ENCODE data around the gene ZNF670.

Gene ZNF670

DNA sequence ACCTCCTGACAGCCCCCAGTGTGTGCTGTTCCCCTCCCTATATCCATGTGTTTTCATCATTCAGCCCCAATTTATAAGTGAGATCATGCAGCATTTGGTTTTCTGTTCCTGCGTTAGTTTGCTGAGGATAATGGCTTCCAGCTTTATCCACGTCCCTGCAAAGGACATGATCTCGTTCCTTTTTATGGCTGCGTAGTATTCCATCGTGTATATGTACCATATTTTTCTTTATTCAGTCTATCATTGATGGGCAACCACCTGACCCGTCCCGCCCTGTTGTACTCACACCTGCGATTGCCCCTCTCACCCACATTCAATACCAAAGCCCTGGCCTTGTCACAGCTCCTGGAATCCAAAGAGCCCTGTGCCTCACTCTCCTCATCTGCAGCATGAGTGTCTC is 6.2 kb upstream of the ZNF670 start:
- Histone ChIP-seq H3K4me3 (ENCODE audit: low read length) (no peak overlapping the region), H3K4me1 (ENCODE audit: control insufficient read depth, insufficient read depth, low read length) (no peaks in the 10 kb centered on the region), H3K9ac (ENCODE audit: low read length) (no peak overlapping the region), H3K27me3 (replicated peaks; ENCODE audit: control insufficient read depth, insufficient read depth, low read length) (no peaks in the 10 kb centered on the region), H3K36me3 (ENCODE audit: control insufficient read depth, insufficient read depth, low read length, severe bottlenecking) (no peaks in the 10 kb centered on the region), H3K9me3 (ENCODE audit: control insufficient read depth, low read length) (peaks cover 3% of the 10 kb centered on the region)
- DNase-seq (ENCODE audit: low read depth), result no peak

- DNase-seq (ENCODE audit: low read depth), result no peak
- H3K9ac ChIP-seq (ENCODE audit: low read length), result peak overlapping the region; percentile 93
- H3K9me3 ChIP-seq (ENCODE audit: control insufficient read depth, low read length), result peaks cover 3% of the 10 kb centered on the region
- peaks cover 16% of the 10 kb centered on the region for H3K4me1 ChIP-seq (ENCODE audit: control insufficient read depth, insufficient read depth, low read length)
- H3K36me3 ChIP-seq (ENCODE audit: control insufficient read depth, insufficient read depth, low read length, severe bottlenecking), result no peaks in the 10 kb centered on the region
- H3K4me3 ChIP-seq (ENCODE audit: low read length), result peak overlapping the region; percentile 98
- no peaks in the 10 kb centered on the region for H3K27me3 ChIP-seq (replicated peaks; ENCODE audit: control insufficient read depth, insufficient read depth, low read length)
Observed at GRCh38 chr1:247079141-247079874, 697 bp upstream of the ZNF670 start.

- Histone ChIP-seq H3K4me3 (ENCODE audit: low read length) (peak overlapping the region; percentile 98), H3K9me3 (ENCODE audit: control insufficient read depth, low read length) (no peaks in the 10 kb centered on the region), H3K36me3 (ENCODE audit: control insufficient read depth, insufficient read depth, low read length, severe bottlenecking) (no peaks in the 10 kb centered on the region), H3K27me3 (replicated peaks; ENCODE audit: control insufficient read depth, insufficient read depth, low read length) (no peaks in the 10 kb centered on the region), H3K9ac (ENCODE audit: low read length) (peak overlapping the region; percentile 93), H3K4me1 (ENCODE audit: control insufficient read depth, insufficient read depth, low read length) (peaks cover 16% of the 10 kb centered on the region)
- DNase-seq (ENCODE audit: low read depth), result peak; percentile 25
Observed at GRCh38 chr1:247077876-247078257, 744 bp downstream of the ZNF670 start.

DNA sequence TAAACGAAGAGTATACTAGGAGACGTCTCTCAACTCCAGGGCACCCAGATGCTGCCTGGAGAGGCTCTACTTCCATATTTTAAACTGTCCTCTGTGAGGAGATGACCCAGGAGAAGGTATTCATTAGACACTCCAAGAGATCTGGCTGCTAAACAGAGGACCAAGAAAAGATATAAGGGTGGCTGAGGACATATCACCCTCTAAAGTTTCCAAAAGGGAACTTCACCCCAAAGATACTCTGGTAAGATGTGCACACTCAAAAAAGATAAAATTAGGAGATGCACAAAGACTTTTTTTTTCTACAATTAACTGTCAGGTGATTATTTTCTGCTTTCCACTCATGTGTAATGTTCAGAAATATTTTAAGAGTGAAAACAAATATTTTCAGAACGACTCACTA is 1.4 kb downstream of the ZNF670 start:
- H3K9ac ChIP-seq (ENCODE audit: low read length), result peak overlapping the region; percentile 93
- peak overlapping the region; percentile 98 for H3K4me3 ChIP-seq (ENCODE audit: low read length)
- H3K9me3 ChIP-seq (ENCODE audit: control insufficient read depth, low read length), result no peaks in the 10 kb centered on the region
- H3K4me1 ChIP-seq (ENCODE audit: control insufficient read depth, insufficient read depth, low read length), result peaks cover 16% of the 10 kb centered on the region
- DNase-seq (ENCODE audit: low read depth), result peak; percentile 23
- no peaks in the 10 kb centered on the region for H3K27me3 ChIP-seq (replicated peaks; ENCODE audit: control insufficient read depth, insufficient read depth, low read length)
- no peaks in the 10 kb centered on the region for H3K36me3 ChIP-seq (ENCODE audit: control insufficient read depth, insufficient read depth, low read length, severe bottlenecking)

DNA sequence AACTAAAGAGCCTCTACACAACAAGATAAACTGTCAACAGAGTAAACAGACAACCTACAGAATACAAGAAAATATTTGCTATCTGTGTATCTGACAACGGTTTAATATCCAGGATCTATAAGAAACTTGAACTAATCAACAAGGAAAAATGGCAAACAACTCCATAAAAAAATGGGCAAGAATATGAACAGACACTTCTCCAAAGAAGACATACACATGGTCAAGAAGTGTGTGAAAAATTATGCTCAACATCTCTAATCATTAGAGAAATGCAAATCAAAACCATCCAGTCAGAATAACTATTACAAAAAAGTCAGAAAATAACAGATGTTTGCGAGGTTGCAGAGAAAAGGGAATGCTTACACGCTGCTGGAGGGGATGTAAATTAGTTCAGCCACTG is 8.0 kb downstream of the ZNF670 start:
- Histone ChIP-seq H3K4me3 (ENCODE audit: low read length) (no peak overlapping the region), H3K27me3 (replicated peaks; ENCODE audit: control insufficient read depth, insufficient read depth, low read length) (no peaks in the 10 kb centered on the region), H3K4me1 (ENCODE audit: control insufficient read depth, insufficient read depth, low read length) (no peaks in the 10 kb centered on the region), H3K36me3 (ENCODE audit: control insufficient read depth, insufficient read depth, low read length, severe bottlenecking) (no peaks in the 10 kb centered on the region), H3K9ac (ENCODE audit: low read length) (no peak overlapping the region), H3K9me3 (ENCODE audit: control insufficient read depth, low read length) (peaks cover 6% of the 10 kb centered on the region)
- no peak for DNase-seq (ENCODE audit: low read depth)

- Histone ChIP-seq H3K4me3 (ENCODE audit: low read length) (no peak overlapping the region), H3K36me3 (ENCODE audit: control insufficient read depth, insufficient read depth, low read length, severe bottlenecking) (no peaks in the 10 kb centered on the region), H3K27me3 (replicated peaks; ENCODE audit: control insufficient read depth, insufficient read depth, low read length) (no peaks in the 10 kb centered on the region), H3K9ac (ENCODE audit: low read length) (no peak overlapping the region), H3K4me1 (ENCODE audit: control insufficient read depth, insufficient read depth, low read length) (no peaks in the 10 kb centered on the region), H3K9me3 (ENCODE audit: control insufficient read depth, low read length) (no peaks in the 10 kb centered on the region)
- DNase-seq (ENCODE audit: low read depth), result no peak
Observed at GRCh38 chr1:247064304-247064703, 14.3 kb downstream of the ZNF670 start.

DNA sequence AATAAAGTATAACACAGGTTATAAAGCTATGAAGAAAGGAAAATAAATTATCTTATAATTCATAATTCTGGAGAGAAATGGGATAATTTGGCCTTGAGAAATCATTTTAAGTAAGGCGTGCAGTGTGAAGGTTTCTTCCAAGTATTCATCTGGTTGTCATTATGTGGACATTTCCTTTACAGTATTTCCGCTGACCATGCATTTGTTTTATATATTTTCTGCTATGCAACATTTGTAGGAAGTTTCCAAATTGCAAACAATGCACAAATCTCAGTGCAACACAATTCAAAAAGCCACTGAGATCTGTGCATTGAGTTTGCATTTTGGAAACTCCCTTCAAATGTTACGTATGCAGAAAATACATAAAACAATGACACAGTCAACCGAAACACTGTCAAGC is 17.8 kb downstream of the ZNF670 start:
- Histone ChIP-seq H3K36me3 (ENCODE audit: control insufficient read depth, insufficient read depth, low read length, severe bottlenecking) (no peaks in the 10 kb centered on the region), H3K4me1 (ENCODE audit: control insufficient read depth, insufficient read depth, low read length) (no peaks in the 10 kb centered on the region), H3K9me3 (ENCODE audit: control insufficient read depth, low read length) (peaks cover 12% of the 10 kb centered on the region), H3K9ac (ENCODE audit: low read length) (no peak overlapping the region), H3K27me3 (replicated peaks; ENCODE audit: control insufficient read depth, insufficient read depth, low read length) (no peaks in the 10 kb centered on the region), H3K4me3 (ENCODE audit: low read length) (no peak overlapping the region)
- no peak for DNase-seq (ENCODE audit: low read depth)

- Histone ChIP-seq H3K4me1 (ENCODE audit: control insufficient read depth, insufficient read depth, low read length) (no peaks in the 10 kb centered on the region), H3K9me3 (ENCODE audit: control insufficient read depth, low read length) (peaks cover 36% of the 10 kb centered on the region), H3K4me3 (ENCODE audit: low read length) (no peak overlapping the region), H3K36me3 (ENCODE audit: control insufficient read depth, insufficient read depth, low read length, severe bottlenecking) (no peaks in the 10 kb centered on the region), H3K27me3 (replicated peaks; ENCODE audit: control insufficient read depth, insufficient read depth, low read length) (no peaks in the 10 kb centered on the region), H3K9ac (ENCODE audit: low read length) (no peak overlapping the region)
- peak; percentile 9 for DNase-seq (ENCODE audit: low read depth)
Observed at GRCh38 chr1:247056071-247056470, 22.5 kb downstream of the ZNF670 start.

DNA sequence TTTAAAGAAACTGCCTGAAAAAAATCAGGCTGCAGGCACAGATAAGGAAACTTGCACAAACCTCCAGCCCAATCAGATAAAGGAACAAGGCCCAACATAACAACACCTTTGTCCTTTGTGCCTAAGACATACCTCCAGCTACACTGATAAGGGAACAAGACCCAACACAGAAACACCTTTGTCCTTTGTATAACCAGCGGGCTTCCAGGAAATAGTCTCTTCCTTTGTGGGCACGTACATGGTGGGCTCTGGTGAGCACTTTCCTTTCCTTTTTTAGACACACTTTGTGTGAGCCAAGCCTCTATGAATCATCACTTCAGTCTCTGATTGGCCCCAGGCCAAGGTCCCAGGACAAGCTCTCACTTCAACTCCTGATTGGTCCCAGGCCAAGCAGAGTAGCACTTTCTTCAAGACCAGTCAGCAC is 23.6 kb downstream of the ZNF670 start:
- H3K4me1 ChIP-seq (ENCODE audit: control insufficient read depth, insufficient read depth, low read length), result no peaks in the 10 kb centered on the region
- peaks cover 45% of the 10 kb centered on the region for H3K9me3 ChIP-seq (ENCODE audit: control insufficient read depth, low read length)
- H3K27me3 ChIP-seq (replicated peaks; ENCODE audit: control insufficient read depth, insufficient read depth, low read length), result no peaks in the 10 kb centered on the region
- no peaks in the 10 kb centered on the region for H3K36me3 ChIP-seq (ENCODE audit: control insufficient read depth, insufficient read depth, low read length, severe bottlenecking)
- H3K4me3 ChIP-seq (ENCODE audit: low read length), result no peak overlapping the region
- no peak overlapping the region for H3K9ac ChIP-seq (ENCODE audit: low read length)
- peak; percentile 16 for DNase-seq (ENCODE audit: low read depth)

- Histone ChIP-seq H3K9ac (ENCODE audit: low read length) (no peak overlapping the region), H3K27me3 (replicated peaks; ENCODE audit: control insufficient read depth, insufficient read depth, low read length) (no peaks in the 10 kb centered on the region), H3K4me3 (ENCODE audit: low read length) (no peak overlapping the region), H3K9me3 (ENCODE audit: control insufficient read depth, low read length) (peaks cover 82% of the 10 kb centered on the region), H3K36me3 (ENCODE audit: control insufficient read depth, insufficient read depth, low read length, severe bottlenecking) (peaks cover under 1% of the 10 kb centered on the region), H3K4me1 (ENCODE audit: control insufficient read depth, insufficient read depth, low read length) (no peaks in the 10 kb centered on the region)
- no peak for DNase-seq (ENCODE audit: low read depth)
Observed at GRCh38 chr1:247047702-247048101, 30.9 kb downstream of the ZNF670 start.

DNA sequence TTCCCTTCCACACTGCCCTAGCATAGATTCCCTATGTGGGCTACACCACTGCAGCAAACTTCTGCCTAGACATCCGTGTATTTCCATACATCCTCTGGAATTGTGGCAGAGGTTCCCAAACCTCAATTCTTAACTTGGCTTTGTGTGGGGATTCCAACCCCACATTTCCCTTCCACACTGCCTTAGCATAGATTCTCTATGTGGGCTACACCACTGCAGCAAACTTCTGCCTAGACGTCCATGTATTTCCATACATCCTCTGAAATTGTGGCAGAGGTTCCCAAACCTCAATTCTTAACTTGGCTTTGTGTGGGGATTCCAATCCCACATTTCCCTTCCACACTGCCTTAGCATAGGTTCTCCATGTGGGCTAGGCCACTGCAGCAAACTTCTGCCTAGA is 31.4 kb downstream of the ZNF670 start:
- no peak for DNase-seq (ENCODE audit: low read depth)
- Histone ChIP-seq H3K4me1 (ENCODE audit: control insufficient read depth, insufficient read depth, low read length) (no peaks in the 10 kb centered on the region), H3K4me3 (ENCODE audit: low read length) (no peak overlapping the region), H3K36me3 (ENCODE audit: control insufficient read depth, insufficient read depth, low read length, severe bottlenecking) (peaks cover 3% of the 10 kb centered on the region), H3K9ac (ENCODE audit: low read length) (no peak overlapping the region), H3K9me3 (ENCODE audit: control insufficient read depth, low read length) (peaks cover 82% of the 10 kb centered on the region), H3K27me3 (replicated peaks; ENCODE audit: control insufficient read depth, insufficient read depth, low read length) (no peaks in the 10 kb centered on the region)

DNA sequence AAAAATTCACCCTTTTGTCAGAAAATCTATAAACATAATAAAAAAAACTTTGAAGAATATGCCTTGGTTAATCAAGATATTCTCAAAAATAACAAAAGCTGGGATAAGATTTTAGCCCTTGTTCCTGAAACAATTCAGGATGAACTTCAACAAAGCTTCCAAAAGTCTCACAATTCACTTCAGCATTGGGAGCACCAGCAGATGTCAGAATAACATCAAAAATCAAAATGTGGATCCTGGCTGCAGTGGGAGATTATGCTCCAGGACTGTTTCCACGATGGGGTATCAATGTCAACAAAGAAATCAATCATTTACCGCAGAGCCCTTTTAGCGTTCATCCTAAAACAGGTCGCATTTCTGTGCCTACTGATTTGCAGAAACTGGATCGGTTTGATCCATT is 35.2 kb downstream of the ZNF670 start:
- Histone ChIP-seq H3K4me3 (ENCODE audit: low read length) (no peak overlapping the region), H3K9me3 (ENCODE audit: control insufficient read depth, low read length) (peaks cover 88% of the 10 kb centered on the region), H3K27me3 (replicated peaks; ENCODE audit: control insufficient read depth, insufficient read depth, low read length) (no peaks in the 10 kb centered on the region), H3K9ac (ENCODE audit: low read length) (no peak overlapping the region), H3K4me1 (ENCODE audit: control insufficient read depth, insufficient read depth, low read length) (no peaks in the 10 kb centered on the region), H3K36me3 (ENCODE audit: control insufficient read depth, insufficient read depth, low read length, severe bottlenecking) (peaks cover 12% of the 10 kb centered on the region)
- no peak for DNase-seq (ENCODE audit: low read depth)

Measured in adipocyte (in vitro differentiated cells).